GM21423 (cell line): ENCODE data around the gene PFKFB2.

Experiments
- ATAC-seq: cut with Tn5 transposase; IDR thresholded peaks from one replicate; pipeline ENCODE4 v1.9.1; 2021; ENCODE audit warnings: mild to moderate bottlenecking, moderate library complexity; ENCODE audit not compliant: unreplicated experiment

Gene PFKFB2

GRCh38 chr1:207063014-207063413 lies 9.9 kb downstream of the PFKFB2 start:
- ATAC-seq: no peak

DNA sequence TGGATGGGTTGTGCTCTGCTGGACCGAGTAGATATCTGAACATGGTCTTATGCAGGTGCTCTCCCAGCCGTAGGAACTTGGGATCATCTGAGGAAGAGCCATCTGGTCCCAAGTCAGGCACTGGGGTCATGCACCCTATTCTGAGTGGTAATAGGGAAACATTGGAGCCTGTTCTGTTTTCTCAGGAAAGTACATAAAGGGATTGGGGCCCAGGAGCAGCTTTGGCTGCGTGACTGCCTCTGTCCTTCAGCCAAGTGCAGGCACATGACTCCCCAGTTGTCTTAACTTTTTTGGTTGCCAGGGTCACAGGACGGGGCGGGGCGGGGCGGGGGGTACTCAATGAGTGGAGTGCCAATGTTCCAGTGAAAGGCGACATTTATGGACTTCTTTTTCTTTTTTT lies 11.5 kb downstream of the PFKFB2 start:
- ATAC-seq: no peak

DNA sequence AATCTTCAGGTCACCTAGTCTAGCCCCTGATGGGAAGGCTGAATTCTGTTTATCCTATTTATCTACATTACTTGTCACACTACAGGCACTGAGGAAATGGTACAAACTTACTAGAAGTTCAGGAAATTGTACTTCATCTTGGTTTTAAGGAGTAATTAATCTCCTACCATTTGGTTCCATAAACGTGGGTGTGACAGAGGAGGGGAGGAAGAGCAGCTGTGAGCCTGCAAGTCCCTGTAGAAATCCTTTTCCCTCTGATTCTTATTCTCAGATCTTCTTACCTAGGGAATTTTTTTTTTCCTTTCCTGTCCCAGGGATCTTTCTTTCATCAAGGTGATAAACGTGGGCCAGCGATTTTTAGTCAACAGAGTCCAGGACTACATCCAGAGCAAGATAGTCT lies 14.1 kb downstream of the PFKFB2 start:
- no peak for ATAC-seq

DNA sequence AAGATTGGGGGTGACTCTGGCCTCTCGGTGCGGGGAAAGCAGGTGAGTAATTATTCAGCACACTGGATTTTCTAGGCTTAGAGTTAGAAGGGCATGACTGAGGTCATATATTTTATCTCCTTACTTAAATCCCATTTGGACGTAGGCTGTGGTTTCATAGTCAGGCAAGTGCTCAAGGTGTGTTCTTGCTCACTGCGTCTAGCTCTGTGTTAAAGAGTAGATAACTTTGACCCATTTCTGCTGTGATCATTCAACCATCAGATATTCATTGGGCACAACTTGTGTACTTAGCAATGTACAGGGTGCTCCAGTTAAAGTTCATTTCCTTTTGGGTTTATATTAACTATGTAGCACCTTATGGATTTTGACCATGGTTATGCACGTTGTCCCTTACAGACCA lies 14.6 kb downstream of the PFKFB2 start:
- no peak for ATAC-seq

DNA sequence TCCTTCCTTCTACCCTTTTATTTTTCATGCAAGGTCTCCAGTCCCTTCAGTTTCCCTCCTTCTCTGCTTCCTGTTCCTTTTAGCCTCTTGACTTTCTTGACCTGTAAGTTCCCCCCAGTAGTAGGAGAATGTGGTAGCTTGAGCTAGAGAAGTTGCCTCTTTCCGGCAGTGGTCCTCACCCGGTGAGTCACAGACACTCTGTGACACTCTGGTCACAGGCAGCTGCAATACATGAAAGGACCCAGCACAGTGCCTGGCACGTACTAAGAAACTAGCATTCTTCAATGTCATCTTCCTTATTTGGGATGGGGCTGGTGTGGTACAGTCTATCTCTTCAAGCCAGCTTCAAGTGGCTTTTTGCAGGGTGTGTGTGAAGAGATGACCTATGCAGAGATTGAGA lies 16.0 kb downstream of the PFKFB2 start:
- ATAC-seq: no peak

DNA sequence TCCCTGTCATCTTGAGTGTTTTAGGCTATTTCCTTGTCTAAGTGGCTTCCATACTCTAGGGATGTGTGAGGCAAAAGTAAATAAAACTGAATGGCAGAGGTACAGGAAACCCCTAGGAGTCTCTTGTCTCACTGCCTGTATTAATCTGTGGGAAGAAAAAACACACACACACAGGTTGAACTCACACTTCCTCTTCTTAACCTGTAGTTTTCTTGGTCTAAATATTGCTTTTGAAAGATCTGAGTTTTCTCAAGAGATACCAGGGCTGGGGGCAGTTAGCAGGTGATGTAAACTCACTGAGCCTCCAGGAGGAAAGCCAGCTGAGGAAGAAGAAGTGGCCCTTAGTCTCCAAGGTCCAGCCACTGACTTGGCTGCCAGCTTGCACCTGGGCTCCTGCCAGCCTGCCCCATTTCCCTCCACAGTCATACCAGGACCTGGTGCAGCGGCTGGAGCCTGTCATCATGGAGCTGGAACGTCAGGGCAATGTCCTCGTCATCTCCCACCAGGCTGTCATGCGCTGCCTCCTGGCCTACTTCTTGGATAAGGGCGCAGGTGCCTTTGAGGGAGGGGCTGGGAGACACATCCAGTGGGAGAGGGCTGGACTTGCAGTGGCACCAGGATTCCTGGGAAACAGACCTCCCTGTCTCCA lies 16.9 kb downstream of the PFKFB2 start:
- peak; percentile 57 for ATAC-seq

DNA sequence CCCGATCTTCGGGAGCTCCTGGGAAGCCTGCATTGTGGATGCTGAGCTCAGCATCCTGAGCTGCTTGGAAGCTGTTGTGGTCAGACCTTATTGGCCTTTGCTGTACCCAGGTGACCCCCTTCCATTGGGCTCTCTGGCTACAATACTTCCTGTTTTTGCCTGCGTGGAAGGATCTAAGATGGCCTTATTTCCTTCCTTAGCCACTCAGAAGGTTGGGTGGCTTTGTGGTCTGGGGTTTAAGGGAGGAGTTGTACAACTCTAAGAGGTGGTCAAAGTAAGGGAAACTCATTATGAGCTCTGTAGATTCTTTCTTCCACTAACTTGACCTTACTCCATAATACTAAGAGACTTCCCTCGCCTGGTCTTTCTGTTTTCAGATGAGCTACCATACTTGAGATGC lies 17.7 kb downstream of the PFKFB2 start:
- no peak for ATAC-seq

GRCh38 chr1:207071426-207071825 lies 18.4 kb downstream of the PFKFB2 start:
- no peak for ATAC-seq

GRCh38 chr1:207072233-207072632 lies 19.2 kb downstream of the PFKFB2 start:
- no peak for ATAC-seq

GRCh38 chr1:207073906-207074820 lies 21.1 kb downstream of the PFKFB2 start:
- no peak for ATAC-seq

- ATAC-seq: no peak
Measured at GRCh38 chr1:207076181-207076955, 23.3 kb downstream of the PFKFB2 start.

GRCh38 chr1:207077012-207077411 lies 23.9 kb downstream of the PFKFB2 start:
- no peak for ATAC-seq

GRCh38 chr1:207077470-207078377 lies 24.6 kb downstream of the PFKFB2 start:
- peak; percentile 53 for ATAC-seq

DNA sequence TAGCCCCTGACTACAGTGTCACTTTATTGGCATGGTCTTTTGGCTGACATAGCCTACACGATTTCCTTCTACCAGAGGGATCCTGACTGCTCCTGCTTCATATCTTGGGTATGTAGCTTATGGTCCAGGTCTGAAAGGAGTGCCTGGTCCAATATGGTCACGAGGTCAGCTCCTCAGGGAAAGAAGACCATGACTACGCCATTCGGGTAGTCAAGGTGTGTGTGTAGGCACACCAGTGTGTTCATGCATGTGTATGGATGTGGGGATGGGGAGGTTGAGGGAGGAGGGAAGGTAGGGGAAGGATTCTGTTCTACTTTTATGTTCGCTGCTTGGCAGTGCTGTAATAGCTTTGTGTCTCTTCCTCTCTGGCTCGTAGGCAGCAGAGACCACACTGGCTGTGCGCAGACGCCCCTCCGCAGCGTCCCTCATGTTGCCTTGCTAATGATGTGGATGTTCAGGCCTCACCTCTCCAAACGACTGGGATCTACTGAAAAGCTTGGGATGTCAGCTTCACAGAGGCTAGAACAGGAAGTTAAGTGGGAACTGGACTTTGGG lies 25.6 kb downstream of the PFKFB2 start:
- ATAC-seq: no peak

DNA sequence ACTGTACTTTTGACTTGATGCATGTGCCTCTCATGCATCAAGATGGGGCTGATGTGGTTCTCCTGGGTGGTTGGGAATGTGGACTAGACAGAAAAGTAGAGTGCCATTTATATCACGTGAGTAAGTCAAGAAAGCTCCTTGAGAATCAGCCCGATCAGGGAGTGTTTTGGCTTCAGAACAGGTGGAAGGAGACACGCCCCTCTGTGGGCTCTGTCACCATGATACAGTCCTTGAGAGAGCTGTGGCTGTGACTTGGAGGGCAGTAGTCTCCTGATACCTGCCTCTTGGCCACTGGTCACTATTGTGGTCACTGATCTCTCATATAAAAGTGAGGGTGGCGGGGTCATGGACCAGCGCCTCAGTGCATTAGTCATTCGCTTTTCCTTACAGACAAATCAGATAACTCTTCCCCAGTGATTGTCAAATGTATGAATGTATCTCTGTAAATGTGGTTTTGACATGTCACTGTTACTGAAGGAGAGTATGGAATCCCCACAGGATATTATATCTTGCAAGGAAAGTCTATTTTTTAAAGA lies 26.7 kb downstream of the PFKFB2 start:
- ATAC-seq: no peak

DNA sequence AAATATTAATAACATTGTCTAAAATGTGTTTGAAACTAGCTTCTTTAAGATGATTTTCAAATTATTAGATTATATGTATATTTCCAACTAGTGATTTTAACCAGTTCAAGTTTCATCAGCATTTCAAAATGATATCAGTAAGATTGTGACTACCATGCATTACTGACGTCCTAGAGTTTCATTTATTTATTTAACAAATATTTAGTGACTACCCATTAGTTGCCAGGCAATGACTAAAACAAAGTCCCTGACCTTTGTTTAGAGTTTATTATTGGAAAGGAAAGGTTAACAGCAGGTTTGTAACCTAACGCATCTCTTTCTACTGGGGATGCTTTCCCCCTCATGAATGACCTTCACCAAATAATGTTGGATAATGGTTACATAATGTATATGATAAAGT lies 28.0 kb downstream of the PFKFB2 start:
- no peak for ATAC-seq

- ATAC-seq: no peak
Measured at GRCh38 chr1:207081806-207082205, 28.7 kb downstream of the PFKFB2 start.

- ATAC-seq: no peak
Measured at GRCh38 chr1:207084232-207084631, 31.2 kb downstream of the PFKFB2 start.

GRCh38 chr1:207084701-207085180 lies 31.7 kb downstream of the PFKFB2 start:
- ATAC-seq: no peak

DNA sequence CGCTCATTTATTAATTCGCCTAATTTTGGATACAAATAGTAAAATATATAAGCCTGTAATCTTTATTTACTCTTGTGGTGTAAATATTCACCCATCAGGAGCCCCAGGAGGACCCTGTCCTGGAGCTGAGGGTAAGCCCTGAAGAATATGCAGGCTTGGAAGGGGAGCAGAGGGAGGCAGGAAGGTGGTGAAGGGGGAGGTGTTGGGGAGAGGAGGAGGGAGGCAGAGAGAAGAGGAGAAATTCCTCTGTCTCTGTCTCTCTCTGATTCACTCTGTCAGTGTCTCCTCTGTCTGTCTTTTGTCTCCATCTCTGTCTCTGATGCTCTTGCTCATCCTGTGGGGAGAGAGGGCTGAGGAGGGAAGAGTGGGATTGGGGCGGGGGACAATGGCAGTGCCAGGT lies 32.8 kb downstream of the PFKFB2 start:
- ATAC-seq: no peak
